DOHH2 (cell line): ENCODE results near the gene CNKSR3.

Experiments
- H3F3A ChIP-seq: fragments of 200-600 bp; sonication (generic), shearing (Covaris generic); 2 replicates; pipeline ENCODE4 v1.6.0; 2016; ENCODE audit warnings: antibody characterized with exemption, mild to moderate bottlenecking; ENCODE audit not compliant: control insufficient read depth, insufficient read depth
- H3K27ac ChIP-seq: fragments of 200-600 bp; sonication (generic); 2 replicates; pipeline ENCODE4 v1.5.1; 2014; ENCODE audit warnings: low read depth, mild to moderate bottlenecking, low read length, moderate library complexity
- H3K27me3 ChIP-seq: fragments of 200-600 bp; sonication (generic); 2 replicates; pipeline ENCODE4 v1.6.1; 2014; ENCODE audit warnings: mild to moderate bottlenecking, low read length, mixed read lengths; ENCODE audit not compliant: control insufficient read depth
- H3K36me3 ChIP-seq: fragments of 200-600 bp; sonication (generic); 2 replicates; pipeline ENCODE4 v1.6.1; 2014; ENCODE audit warnings: mild to moderate bottlenecking, low read length, moderate library complexity, mixed read lengths; ENCODE audit not compliant: control insufficient read depth
- H3K4me1 ChIP-seq: fragments of 200-600 bp; sonication (generic); 2 replicates; pipeline ENCODE4 v1.6.1; 2014; ENCODE audit warnings: mild to moderate bottlenecking, low read length, mixed read lengths; ENCODE audit not compliant: control insufficient read depth
- H3K4me2 ChIP-seq: fragments of 200-600 bp; sonication (generic); 2 replicates; pipeline ENCODE4 v1.6.0; 2014; ENCODE audit warnings: mild to moderate bottlenecking, low read length, moderate library complexity
- H3K4me3 ChIP-seq: fragments of 200-600 bp; sonication (generic); 2 replicates; pipeline ENCODE4 v1.5.1; 2014; ENCODE audit warnings: mild to moderate bottlenecking, low read length, mixed read lengths
- H3K79me2 ChIP-seq: fragments of 200-600 bp; sonication (generic); 2 replicates; pipeline ENCODE4 v1.6.1; 2014; ENCODE audit warnings: mild to moderate bottlenecking, low read length, mixed read lengths; ENCODE audit not compliant: control insufficient read depth
- H3K9me2 ChIP-seq: fragments of 200-600 bp; sonication (generic); replicated peaks from 2 replicates; pipeline ENCODE4 v1.6.1; 2014; ENCODE audit warnings: mild to moderate bottlenecking, low read length, mixed read lengths; ENCODE audit not compliant: control insufficient read depth
- H3K9me3 ChIP-seq: fragments of 200-600 bp; sonication (generic); 2 replicates; pipeline ENCODE4 v1.6.1; 2014; ENCODE audit warnings: antibody characterized with exemption, low read length, mixed read lengths; ENCODE audit not compliant: control insufficient read depth, insufficient read depth
- H4K20me1 ChIP-seq: fragments of 200-600 bp; sonication (generic); 2 replicates; pipeline ENCODE4 v1.6.0; 2014; ENCODE audit warnings: low read depth, mild to moderate bottlenecking, antibody characterized with exemption, low read length, moderate library complexity; ENCODE audit not compliant: control insufficient read depth, insufficient read depth
- EZH2phosphoT487 ChIP-seq: fragments of 200-600 bp; sonication (generic); IDR thresholded peaks from 2 replicates; pipeline ENCODE4 v1.6.1; 2017; ENCODE audit warnings: borderline replicate concordance, mild to moderate bottlenecking, antibody characterized with exemption, low read length, moderate library complexity, mixed read lengths
- TF ChIP-seq, protein P1 (sequence below): fragments of 200-600 bp; sonication (generic); IDR thresholded peaks from one replicate; pipeline ENCODE4 v1.5.1; 2014; ENCODE audit warnings: antibody characterized with exemption, mild to moderate bottlenecking, low read depth, low read length; ENCODE audit not compliant: poor library complexity, severe bottlenecking

CNKSR3 gene

DNA sequence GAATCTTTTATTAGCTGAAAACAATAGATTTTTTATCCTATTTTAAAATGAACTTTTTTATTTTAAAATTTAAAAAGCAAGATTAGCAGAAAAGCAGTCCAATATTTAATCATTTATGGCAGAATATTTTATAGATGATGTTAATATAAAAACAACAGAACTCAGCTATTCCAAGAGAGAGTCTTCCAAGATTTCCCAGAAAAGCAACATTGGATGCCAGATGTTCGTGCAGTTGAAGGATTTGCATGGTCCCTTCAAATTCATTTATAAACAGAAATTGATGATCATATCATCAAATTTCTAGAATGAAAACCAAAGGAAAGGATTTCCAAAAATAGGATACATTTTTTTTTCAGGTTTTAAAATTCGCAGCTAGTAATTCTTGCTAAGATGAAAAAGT lies 25.4 kb upstream of the CNKSR3 start:
- TF ChIP-seq, protein P1, sequence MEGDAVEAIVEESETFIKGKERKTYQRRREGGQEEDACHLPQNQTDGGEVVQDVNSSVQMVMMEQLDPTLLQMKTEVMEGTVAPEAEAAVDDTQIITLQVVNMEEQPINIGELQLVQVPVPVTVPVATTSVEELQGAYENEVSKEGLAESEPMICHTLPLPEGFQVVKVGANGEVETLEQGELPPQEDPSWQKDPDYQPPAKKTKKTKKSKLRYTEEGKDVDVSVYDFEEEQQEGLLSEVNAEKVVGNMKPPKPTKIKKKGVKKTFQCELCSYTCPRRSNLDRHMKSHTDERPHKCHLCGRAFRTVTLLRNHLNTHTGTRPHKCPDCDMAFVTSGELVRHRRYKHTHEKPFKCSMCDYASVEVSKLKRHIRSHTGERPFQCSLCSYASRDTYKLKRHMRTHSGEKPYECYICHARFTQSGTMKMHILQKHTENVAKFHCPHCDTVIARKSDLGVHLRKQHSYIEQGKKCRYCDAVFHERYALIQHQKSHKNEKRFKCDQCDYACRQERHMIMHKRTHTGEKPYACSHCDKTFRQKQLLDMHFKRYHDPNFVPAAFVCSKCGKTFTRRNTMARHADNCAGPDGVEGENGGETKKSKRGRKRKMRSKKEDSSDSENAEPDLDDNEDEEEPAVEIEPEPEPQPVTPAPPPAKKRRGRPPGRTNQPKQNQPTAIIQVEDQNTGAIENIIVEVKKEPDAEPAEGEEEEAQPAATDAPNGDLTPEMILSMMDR, result no peak
- no peak for TF ChIP-seq EZH2phosphoT487
- H3K4me1 ChIP-seq, result no peaks in the 10 kb centered on the region
- no peaks in the 10 kb centered on the region for H3K27me3 ChIP-seq
- no peaks in the 10 kb centered on the region for H3K9me2 ChIP-seq
- H3K4me2 ChIP-seq, result no peak overlapping the region
- H3K9me3 ChIP-seq, result no peaks in the 10 kb centered on the region
- no peaks in the 10 kb centered on the region for H3F3A ChIP-seq
- H3K36me3 ChIP-seq, result no peaks in the 10 kb centered on the region
- H3K27ac ChIP-seq, result no peak overlapping the region
- H3K79me2 ChIP-seq, result no peaks in the 10 kb centered on the region
- H3K4me3 ChIP-seq, result no peak overlapping the region
- H4K20me1 ChIP-seq, result no peaks in the 10 kb centered on the region

DNA sequence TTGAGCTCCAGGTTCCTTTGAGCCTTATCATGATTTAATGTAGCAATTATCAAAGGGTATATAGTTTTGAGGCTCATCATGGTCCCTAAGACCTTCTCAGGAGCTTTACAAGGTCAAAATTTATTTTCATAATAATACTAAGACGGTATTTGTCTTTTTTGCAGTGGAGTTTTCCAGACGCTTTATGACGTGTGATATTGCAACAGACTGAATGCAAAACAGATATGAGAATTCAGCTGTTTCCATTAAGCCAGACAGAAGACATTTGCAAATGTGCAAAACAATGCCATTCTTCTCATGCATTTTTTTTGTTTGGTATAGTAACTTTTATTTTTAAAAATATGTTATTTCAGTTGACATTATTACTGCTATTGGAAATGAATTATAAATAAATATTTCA lies 24.7 kb upstream of the CNKSR3 start:
- no peaks in the 10 kb centered on the region for H3F3A ChIP-seq
- H3K9me2 ChIP-seq, result no peaks in the 10 kb centered on the region
- H3K36me3 ChIP-seq, result no peaks in the 10 kb centered on the region
- no peak overlapping the region for H3K4me2 ChIP-seq
- no peaks in the 10 kb centered on the region for H3K9me3 ChIP-seq
- H3K27me3 ChIP-seq, result no peaks in the 10 kb centered on the region
- H3K27ac ChIP-seq, result no peak overlapping the region
- no peaks in the 10 kb centered on the region for H4K20me1 ChIP-seq
- no peaks in the 10 kb centered on the region for H3K4me1 ChIP-seq
- TF ChIP-seq, protein P1, result no peak
- no peak for TF ChIP-seq EZH2phosphoT487
- H3K79me2 ChIP-seq, result no peaks in the 10 kb centered on the region
- H3K4me3 ChIP-seq, result no peak overlapping the region

DNA sequence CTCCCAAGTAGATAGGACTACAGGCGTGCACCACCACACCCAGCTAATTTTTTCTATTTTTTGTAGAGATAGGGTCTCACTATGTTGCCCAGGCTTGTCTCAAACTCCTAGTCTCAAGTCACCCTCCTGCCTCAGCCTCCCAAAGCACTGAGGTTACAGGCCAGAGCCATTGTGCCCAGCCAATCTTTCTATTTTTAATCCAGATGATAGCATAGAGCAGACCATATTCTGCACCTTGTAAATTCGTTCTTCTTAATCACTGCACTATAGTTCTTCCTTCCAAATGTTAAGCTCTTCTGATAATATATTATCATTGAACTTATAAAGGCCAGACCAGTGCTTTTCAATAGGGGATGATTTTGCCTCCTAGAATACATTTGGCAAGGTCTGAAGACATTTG lies 24.0 kb upstream of the CNKSR3 start:
- Histone ChIP-seq H3K27me3 (no peaks in the 10 kb centered on the region), H3F3A (no peaks in the 10 kb centered on the region), H3K9me3 (no peaks in the 10 kb centered on the region), H3K4me1 (no peaks in the 10 kb centered on the region), H3K27ac (no peak overlapping the region), H3K79me2 (no peaks in the 10 kb centered on the region), H3K36me3 (no peaks in the 10 kb centered on the region), H3K9me2 (no peaks in the 10 kb centered on the region), H3K4me3 (no peak overlapping the region), H4K20me1 (no peaks in the 10 kb centered on the region), H3K4me2 (no peak overlapping the region)
- TF ChIP-seq, protein P1, result no peak
- no peak for TF ChIP-seq EZH2phosphoT487

DNA sequence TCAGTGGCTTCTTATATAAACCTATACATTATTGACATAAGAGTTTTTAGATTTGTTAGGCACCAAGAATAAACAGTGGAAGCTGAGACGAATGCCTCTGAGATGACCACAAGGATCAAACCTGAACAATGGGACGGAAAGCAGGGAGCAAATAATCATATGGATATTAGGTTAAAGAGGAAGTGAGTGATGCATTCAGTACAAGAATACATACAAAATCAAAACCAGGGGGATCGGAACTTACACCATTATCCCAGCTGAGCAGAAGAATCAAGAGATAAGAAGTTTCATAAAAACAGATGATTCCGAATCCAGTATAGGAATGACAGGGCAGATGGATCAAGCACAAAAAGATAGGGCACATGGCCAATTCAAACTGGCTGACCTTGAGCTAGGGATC lies 21.9 kb upstream of the CNKSR3 start:
- TF ChIP-seq, protein P1, result no peak
- no peak for TF ChIP-seq EZH2phosphoT487
- Histone ChIP-seq H3K9me3 (no peaks in the 10 kb centered on the region), H3K79me2 (no peaks in the 10 kb centered on the region), H3K4me1 (no peaks in the 10 kb centered on the region), H3K36me3 (no peaks in the 10 kb centered on the region), H3K4me2 (no peak overlapping the region), H4K20me1 (no peaks in the 10 kb centered on the region), H3K9me2 (no peaks in the 10 kb centered on the region), H3K4me3 (no peak overlapping the region), H3K27ac (no peak overlapping the region), H3F3A (no peaks in the 10 kb centered on the region), H3K27me3 (no peaks in the 10 kb centered on the region)
